Measurements from ENCODE around the gene POLA1.

POLA1 gene

DNA sequence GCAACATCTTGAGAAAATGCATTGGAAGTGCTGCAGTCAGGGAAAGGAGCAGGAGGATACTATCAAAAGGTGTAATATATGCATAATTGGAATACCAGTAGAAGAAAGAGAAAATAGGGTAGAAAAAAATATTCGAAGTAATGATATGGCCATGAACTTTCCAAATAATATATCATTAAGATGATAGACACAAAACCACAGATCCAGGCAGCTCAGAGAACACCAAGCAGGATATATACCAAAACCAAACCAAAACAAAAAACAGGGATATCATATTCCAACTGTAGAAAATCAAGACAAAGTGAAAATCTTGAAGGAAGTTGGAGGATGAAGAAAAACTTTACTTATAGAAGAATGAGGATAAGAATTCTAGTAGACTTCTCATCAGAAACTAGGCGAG, 9.7 kb upstream of the POLA1 start:
- no peak for DNase-seq (ENCODE audit: low read depth)

GRCh38 chrX:24692305-24692704, 1.4 kb upstream of the POLA1 start:
- no peak for DNase-seq (ENCODE audit: low read depth)

- no peak for DNase-seq (ENCODE audit: low read depth)
Observed at GRCh38 chrX:24694825-24695224, 1.1 kb downstream of the POLA1 start.

DNA sequence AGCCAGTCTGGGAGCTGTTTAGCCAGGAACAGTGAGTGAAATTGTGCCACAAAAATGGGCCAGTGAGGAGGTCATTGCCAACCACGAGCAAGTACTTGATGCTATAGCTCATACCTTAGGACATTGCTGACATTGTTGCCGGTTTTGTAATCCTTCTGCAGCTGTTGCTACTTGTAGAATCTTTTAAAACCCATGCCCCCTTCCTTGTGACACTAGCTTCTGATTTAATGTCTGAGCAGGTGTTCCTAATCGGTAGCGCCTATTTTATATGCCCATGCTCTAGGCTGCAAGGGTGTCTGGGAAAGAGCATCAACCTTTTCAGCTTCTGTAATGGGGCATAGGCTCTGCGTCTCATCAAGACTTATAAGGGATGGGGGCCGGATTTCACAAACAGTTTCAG, 2.6 kb downstream of the POLA1 start:
- DNase-seq (ENCODE audit: low read depth) = no peak

- DNase-seq (ENCODE audit: low read depth) = no peak
Observed at GRCh38 chrX:24702362-24703184, 8.9 kb downstream of the POLA1 start.

DNA sequence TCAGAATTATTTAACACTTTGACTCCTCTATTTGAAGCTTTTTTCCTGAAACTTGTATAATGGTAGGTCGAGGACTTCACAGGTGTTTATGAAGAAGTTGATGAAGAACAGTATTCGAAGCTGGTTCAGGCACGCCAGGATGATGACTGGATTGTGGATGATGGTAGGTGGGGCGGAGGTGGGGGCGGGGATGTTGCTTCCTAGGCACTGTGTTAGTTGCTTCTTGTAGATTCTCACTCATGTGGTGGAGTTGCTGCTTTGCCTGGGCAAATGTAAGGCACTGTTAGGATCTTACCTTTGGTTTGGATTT, 9.4 kb downstream of the POLA1 start:
- DNase-seq (ENCODE audit: low read depth) = no peak

DNA sequence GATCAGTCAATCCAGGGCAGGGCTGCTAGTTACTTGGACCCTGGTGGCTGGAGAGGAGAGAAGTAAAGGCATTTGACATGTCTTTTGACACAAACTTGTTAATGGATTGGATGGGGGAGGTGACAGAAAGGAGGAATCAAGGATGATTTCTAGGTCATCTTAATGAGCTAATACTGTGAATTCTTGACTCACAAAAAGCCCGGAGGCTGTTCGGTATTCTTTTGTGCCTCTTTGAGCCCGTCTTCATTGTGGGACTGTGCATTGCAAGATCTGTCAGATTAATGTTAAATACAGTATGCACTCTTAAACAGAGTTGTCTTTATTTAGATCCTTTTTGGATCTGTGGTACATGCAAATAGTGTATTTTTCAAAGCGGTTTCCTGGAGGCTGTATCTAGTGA, 25.1 kb downstream of the POLA1 start:
- no peak for DNase-seq (ENCODE audit: low read depth)

DNA sequence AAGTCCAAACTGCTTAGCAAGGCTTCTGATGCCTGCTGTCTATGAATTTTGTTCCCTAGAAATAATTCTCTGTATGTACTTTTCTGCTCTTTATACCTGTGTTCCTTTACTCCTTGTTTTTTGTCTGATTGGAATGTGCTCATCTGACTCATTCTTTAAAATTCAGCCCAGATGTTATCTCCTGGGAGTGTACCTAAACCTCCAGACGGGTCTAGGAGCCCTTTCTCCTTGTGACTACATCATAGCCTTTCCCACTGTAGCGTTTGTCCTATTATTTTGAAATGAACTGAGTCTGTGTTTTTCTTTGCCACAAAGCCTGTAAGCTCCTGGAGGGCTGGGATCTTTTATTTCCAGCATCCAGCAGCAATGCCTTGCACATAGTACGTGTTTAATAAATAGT, 26.3 kb downstream of the POLA1 start:
- DNase-seq (ENCODE audit: low read depth) = no peak

- no peak for DNase-seq (ENCODE audit: low read depth)
Observed at GRCh38 chrX:24728530-24728929, 34.8 kb downstream of the POLA1 start.

- no peak for DNase-seq (ENCODE audit: low read depth)
Observed at GRCh38 chrX:24732766-24733500, 39.2 kb downstream of the POLA1 start.

DNA sequence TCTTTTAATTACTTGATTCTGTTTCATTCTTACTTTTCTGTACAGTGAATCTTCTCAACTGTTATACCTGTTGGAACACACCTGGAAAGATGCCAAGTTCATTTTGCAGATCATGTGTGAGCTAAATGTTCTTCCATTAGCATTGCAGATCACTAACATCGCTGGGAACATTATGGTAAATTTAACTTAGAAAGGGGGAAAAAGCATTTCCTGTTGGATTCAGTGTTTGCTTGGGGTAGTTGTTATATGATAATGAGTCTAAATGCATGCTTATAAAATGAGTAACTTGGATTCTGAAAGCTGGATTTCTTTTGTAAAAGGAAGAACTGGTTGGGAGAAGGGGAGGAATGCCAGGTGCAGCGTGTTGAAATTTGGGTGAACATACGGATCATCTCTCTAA, 47.6 kb downstream of the POLA1 start:
- DNase-seq (ENCODE audit: low read depth) = no peak

- DNase-seq (ENCODE audit: low read depth) = no peak
Observed at GRCh38 chrX:24748196-24748595, 54.5 kb downstream of the POLA1 start.

- DNase-seq (ENCODE audit: low read depth) = no peak
Observed at GRCh38 chrX:24759786-24760185, 66.1 kb downstream of the POLA1 start.

DNA sequence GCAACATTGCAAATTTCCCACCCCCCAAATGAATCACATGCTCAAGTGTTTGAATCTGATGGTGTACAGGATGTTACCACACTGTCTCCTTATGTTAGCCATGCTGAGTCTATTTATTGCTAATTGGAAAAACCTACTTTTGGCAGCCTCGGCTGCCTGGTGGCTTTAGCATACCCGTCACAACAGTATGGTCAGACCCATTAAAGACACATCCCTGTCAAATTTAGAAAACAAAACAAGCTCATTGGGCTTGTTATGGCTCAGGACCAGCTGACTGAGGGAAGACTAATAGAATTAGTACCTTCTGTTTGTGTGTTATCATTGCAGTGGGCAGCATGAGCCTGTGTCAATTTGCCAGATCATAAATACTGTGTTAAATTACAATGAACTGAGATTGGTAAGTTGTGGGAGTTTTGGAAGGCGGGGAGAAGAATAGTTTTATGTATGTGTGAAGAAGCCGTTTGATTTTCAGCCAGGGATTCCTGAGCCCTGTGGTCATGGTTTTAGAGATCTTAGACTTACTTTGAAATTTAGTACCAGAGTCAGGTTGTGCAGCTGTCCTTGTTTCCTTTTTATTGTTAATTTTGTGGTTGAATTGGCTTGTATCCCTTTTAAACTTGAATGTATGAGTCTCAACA, 66.8 kb downstream of the POLA1 start:
- no peak for DNase-seq (ENCODE audit: low read depth)

GRCh38 chrX:24761306-24761705, 67.6 kb downstream of the POLA1 start:
- DNase-seq (ENCODE audit: low read depth) = no peak

DNA sequence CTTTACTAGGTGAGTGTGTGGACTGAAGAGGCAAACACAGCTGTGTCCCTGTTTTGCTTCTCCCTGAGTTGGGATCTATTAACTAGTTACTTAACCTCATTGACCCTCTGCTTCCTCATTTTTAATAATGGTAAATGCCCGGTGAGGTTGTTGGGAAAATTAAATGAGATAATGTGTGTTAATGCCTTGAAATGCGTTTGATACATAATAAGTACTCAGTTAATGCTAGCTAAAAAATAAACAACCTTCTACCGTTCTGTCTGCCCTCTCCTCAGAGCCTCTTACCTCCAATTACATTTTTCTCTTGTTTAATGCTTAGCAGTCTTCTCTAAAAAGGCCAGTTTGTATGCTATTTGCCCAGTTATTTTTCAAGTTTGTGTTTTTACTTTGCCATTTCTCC, 70.3 kb downstream of the POLA1 start:
- DNase-seq (ENCODE audit: low read depth) = no peak

DNA sequence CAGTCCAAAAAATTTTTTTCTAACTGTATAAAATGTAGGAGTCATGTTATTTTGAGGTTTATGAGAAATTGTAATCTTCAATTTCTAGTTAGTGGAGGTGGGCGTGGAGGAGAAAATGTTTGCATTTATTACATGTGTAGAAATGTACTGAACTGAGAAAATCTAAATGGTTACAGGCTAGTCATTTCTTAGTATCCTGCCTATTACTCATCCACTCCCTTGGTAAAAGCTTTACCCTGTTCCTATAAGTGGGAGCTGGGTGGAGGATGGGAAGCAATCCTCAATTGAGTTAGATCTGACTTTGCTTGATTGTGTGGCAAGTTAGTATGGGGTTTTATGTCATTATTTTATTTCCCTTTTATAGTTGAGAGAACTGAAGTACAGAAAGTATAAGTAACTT, 73.8 kb downstream of the POLA1 start:
- no peak for DNase-seq (ENCODE audit: low read depth)

GRCh38 chrX:24768556-24768955, 74.8 kb downstream of the POLA1 start:
- DNase-seq (ENCODE audit: low read depth) = no peak

DNA sequence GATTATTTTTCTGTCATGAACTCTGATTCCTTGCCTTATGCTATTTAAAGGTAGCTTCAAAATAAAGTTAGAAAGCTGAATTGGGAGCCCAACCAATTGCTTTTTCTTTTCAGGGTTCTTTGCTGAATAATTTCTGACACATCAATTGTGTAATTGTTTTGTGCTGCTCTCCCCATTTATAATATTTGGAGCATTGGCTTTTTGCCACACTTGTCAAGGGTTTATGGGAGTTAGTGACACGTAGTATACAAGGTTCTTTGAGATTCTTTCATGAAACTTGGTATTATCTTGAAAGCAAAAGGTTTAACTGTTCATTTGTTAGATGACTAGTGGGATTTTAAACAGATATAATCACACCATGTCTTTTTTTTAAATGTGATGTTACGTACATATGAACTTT, 80.9 kb downstream of the POLA1 start:
- no peak for DNase-seq (ENCODE audit: low read depth)

DNA sequence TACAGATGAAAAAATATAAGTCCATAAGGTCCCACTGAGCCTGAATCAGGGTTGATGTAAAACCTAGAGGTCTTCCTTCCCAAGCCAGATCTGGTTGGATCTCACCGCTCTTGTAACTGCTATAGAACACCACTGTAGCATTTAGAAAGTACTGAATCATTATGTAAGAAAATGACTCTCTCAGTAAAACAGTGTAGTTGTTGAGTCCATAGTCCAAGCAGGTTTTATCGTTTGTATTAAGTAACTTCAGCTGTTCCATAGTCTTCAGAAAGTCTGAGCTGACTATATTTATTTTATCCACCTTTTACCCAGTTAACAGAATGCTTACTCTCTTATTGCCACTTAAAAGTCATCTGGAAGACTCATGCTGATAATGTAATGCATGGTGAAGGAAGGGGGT, 82.2 kb downstream of the POLA1 start:
- no peak for DNase-seq (ENCODE audit: low read depth)

GRCh38 chrX:24777660-24778059, 83.9 kb downstream of the POLA1 start:
- DNase-seq (ENCODE audit: low read depth) = no peak

GRCh38 chrX:24782011-24782410, 88.3 kb downstream of the POLA1 start:
- DNase-seq (ENCODE audit: low read depth) = no peak

DNA sequence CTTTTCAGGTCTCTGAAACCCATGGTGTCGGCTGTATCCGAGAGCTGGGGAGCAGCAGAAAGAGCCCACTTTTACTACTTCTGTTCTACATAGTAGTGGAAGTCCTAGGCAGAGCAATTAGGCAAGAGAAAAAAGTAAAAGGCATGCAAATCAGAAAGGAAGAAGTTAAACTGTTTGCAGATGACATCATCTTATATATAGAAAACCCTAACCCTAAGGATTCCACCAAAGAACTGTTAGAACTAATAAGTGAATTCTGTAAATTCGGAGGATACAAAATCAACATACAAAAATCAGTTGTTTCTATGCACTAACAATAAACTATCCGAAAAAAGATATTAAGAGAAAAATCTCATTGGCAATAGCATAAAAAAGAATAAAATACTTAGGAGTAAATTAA, 95.3 kb downstream of the POLA1 start:
- no peak for DNase-seq (ENCODE audit: low read depth)

All from stimulated activated CD8-positive, alpha-beta memory T cell treated with anti-CD3 and anti-CD28 coated beads, Interleukin-12 subunit alpha, Interleukin-12 subunit beta, amount 100 ng/mL, for 4 hours (primary cell).